GM12878 (cell line): ENCODE data around the gene SCMH1. TPM values are rescaled to one million over a fixed set of nuclear protein-coding genes. Genes with fewer than 3 reads are reported as not detected.

ENCODE experiments used
- ATAC-seq: fragments of 200-7000 bp; cut with Tn5 transposase; 3 replicates; pipeline ENCODE4 v1.9.1; 2020; ENCODE audit warnings: mild to moderate bottlenecking, moderate library complexity
- BruUV-seq: library from RNA; stranded (reverse); fragments of 400-500 nt; replicated peaks from 2 replicates; lab custom pipeline; 2021; lab: Mats Ljungman, UMichigan
- CTCF ChIA-PET: fragments of 300-600 bp; sonication (Branson Sonifier 250); formaldehyde crosslinking; extraction: SDS; loops from one replicate; lab custom pipeline; 2021; ENCODE audit warnings: inconsistent platforms; lab: Yijun Ruan, JAX
- POLR2A ChIA-PET: fragments of 350-600 bp; formaldehyde crosslinking; extraction: SDS; loops from one replicate; lab custom pipeline; 2021; ENCODE audit warnings: inconsistent platforms; lab: Charles Lee
- RAD21 ChIA-PET: fragments of 300-600 bp; sonication (Branson Sonifier 250); formaldehyde crosslinking; loops from one replicate; lab custom pipeline; 2023; ENCODE audit warnings: antibody characterized with exemption; ENCODE audit not compliant: unreplicated experiment; lab: Charles Lee
- SMC1A ChIA-PET: fragments of 300-600 bp; sonication (Branson Sonifier 250); formaldehyde crosslinking; loops from one replicate; lab custom pipeline; 2023; ENCODE audit not compliant: unreplicated experiment, uncharacterized antibody; lab: Charles Lee
- DNase-seq: peaks from one replicate; pipeline ENCODE4 v3.0.0-alpha.2; 2011; ENCODE audit warnings: low read depth, low spot score
- FAIRE-seq: peaks from 3 replicates; lab custom pipeline; 2011; peaks lifted over from hg19 to GRCh38; lab: Jason Lieb, UNC
- H2AFZ ChIP-seq: 2 replicates; pipeline ENCODE4 v1.6.0; 2011; ENCODE audit warnings: low read depth, low read length, control low read depth; ENCODE audit not compliant: control insufficient read depth
- H3K27ac ChIP-seq: 2 replicates; pipeline ENCODE4 v1.5.1; 2011; ENCODE audit warnings: control low read depth; ENCODE audit not compliant: control insufficient read depth, insufficient read depth
- H3K27me3 ChIP-seq, 2 experiments: replicated peaks in 1 of 2; 2 replicates each; pipeline versions ENCODE4 v1.6.0 to v1.6.1; 2011; ENCODE audit warnings: low read length in 1 of 2; ENCODE audit not compliant: control insufficient read depth in 2 of 2, insufficient read depth in 2 of 2
- H3K36me3 ChIP-seq, 2 experiments: 2 replicates each; pipeline ENCODE4 v1.5.1; 2011; ENCODE audit warnings: low read length in 1 of 2; ENCODE audit not compliant: control insufficient read depth in 2 of 2, insufficient read depth in 2 of 2
- H3K4me1 ChIP-seq: 2 replicates; pipeline ENCODE4 v1.6.1; 2011; ENCODE audit warnings: mild to moderate bottlenecking, low read length, moderate library complexity, mixed read lengths; ENCODE audit not compliant: control insufficient read depth, insufficient read depth
- H3K4me2 ChIP-seq: 2 replicates; pipeline ENCODE4 v1.6.0; 2011; ENCODE audit warnings: control low read depth; ENCODE audit not compliant: control insufficient read depth, insufficient read depth
- H3K4me3 ChIP-seq: fragments of 200-600 bp; sonication (generic); 2 replicates; pipeline ENCODE4 v1.5.1; 2016
- H3K79me2 ChIP-seq: 2 replicates; pipeline ENCODE4 v1.6.0; 2011; ENCODE audit warnings: low read length; ENCODE audit not compliant: control insufficient read depth, insufficient read depth
- H3K9ac ChIP-seq: 2 replicates; pipeline ENCODE4 v1.8.0; 2011; ENCODE audit warnings: low read length, control low read depth, mixed read lengths; ENCODE audit not compliant: control insufficient read depth, insufficient read depth
- H3K9me3 ChIP-seq: replicated peaks from 3 replicates; pipeline ENCODE4 v1.5.1; 2011; ENCODE audit warnings: mild to moderate bottlenecking, low read length; ENCODE audit not compliant: control insufficient read depth, insufficient read depth
- H4K20me1 ChIP-seq: 2 replicates; pipeline ENCODE4 v1.6.0; 2011; ENCODE audit not compliant: control insufficient read depth, insufficient read depth
- CBX5 ChIP-seq: sonication (generic); IDR thresholded peaks from 2 replicates; pipeline ENCODE4 v1.6.1; 2016; ENCODE audit warnings: low read depth, moderate library complexity, mild to moderate bottlenecking, inconsistent platforms
- CREB1 ChIP-seq: IDR thresholded peaks from 2 replicates; pipeline ENCODE4 v1.6.1; 2012; ENCODE audit warnings: low read depth, mild to moderate bottlenecking, inconsistent platforms
- ELK1 ChIP-seq: IDR thresholded peaks from 2 replicates; pipeline ENCODE4 v1.6.1; 2012; ENCODE audit warnings: low read depth, low read length, improper control_type of control experiment
- IRF4 ChIP-seq: IDR thresholded peaks from 2 replicates; pipeline ENCODE4 v1.6.1; 2011; ENCODE audit warnings: low read depth, low read length
- MTA2 ChIP-seq: fragments of 450-650 bp; IDR thresholded peaks from 2 replicates; pipeline ENCODE4 v1.6.1; 2016; ENCODE audit warnings: low read depth, mild to moderate bottlenecking, moderate library complexity
- RB1 ChIP-seq: fragments of 450-650 bp; formaldehyde crosslinking; IDR thresholded peaks from 2 replicates; pipeline ENCODE4 v1.6.1; 2017; ENCODE audit warnings: mild to moderate bottlenecking, borderline replicate concordance
- ZNF207 ChIP-seq: fragments of 450-650 bp; IDR thresholded peaks from 2 replicates; pipeline ENCODE4 v1.6.1; 2014; ENCODE audit warnings: antibody characterized with exemption, mild to moderate bottlenecking, borderline replicate concordance
- WGBS: methylation state at CpG from one replicate; pipeline ENCODE4 v1.1.6; 2016; ENCODE audit warnings: low lambda C conversion rate; ENCODE audit not compliant: insufficient replicate concordance, insufficient coverage; ENCODE audit errors: missing lambda C conversion rate; 5-methylcytosine and 5-hydroxymethylcytosine counted together
- in situ Hi-C: fragments of 300-500 bp; cut with MboI; formaldehyde crosslinking; loops from 9 replicates; pipeline ENCODE4 v1.14.3; 2018; ENCODE audit warnings: mixed read lengths
- intact Hi-C: fragments of 100-400 bp; cut with micrococcal nuclease; formaldehyde crosslinking; loops from one replicate; pipeline ENCODE4 v1.14.2; 2022; ENCODE audit not compliant: unreplicated experiment
- polyA plus RNA-seq, 11 experiments: library from polyadenylated mRNA; depleted of rRNA in 4 of 11; unstranded in 6 of 11; stranded (reverse) in 5 of 11; fragments of >200 nt; fragmentation: Nextera tagmentation in 4 of 11; fragmentation: Illumina TruSeq in 1 of 11; extraction: Ambion mirVana in 4 of 11; extraction: Trizol in 1 of 11; gene quantifications; 1 replicate in 1 of 11; 2 replicates in 10 of 11; pipeline versions ENCODE4 v1.2.1 to v1.2.3, GENCODE V29; 2011 to 2016; ENCODE audit warnings: inconsistent platforms in 2 of 11, missing spikeins in 2 of 11, low read depth in 1 of 11
- total RNA-seq, 4 experiments: library from RNA; depleted of rRNA in 3 of 4; stranded (reverse); fragments of >200 nt in 3 of 4; fragmentation: Illumina TruSeq in 1 of 4; extraction: Trizol in 1 of 4; gene quantifications; 2 replicates each; pipeline versions ENCODE4 v1.2.1 to v1.2.3, GENCODE V29; 2013 to 2021

Gene SCMH1
- total and polyA plus RNA-seq, 10 of the 15 experiments (the other 5 are each of a cell fraction or from before 2014, with no cell fraction given) = 7.5 to 44.1 (median 27.8) TPM

- no peaks in the 10 kb centered on the region for H3K4me1 ChIP-seq
- no peak overlapping the region for H3K4me2 ChIP-seq
- intact Hi-C loops = loop anchor here (5.0 kb wide), 1 partner anchor 148 kb away; no protein-coding TSS in a partner anchor
- FAIRE-seq (no peak), DNase-seq (no peak), ATAC-seq (no peak)
- CTCF ChIA-PET = interaction anchor here (1.1 to 6.7 kb wide), 14 partner anchors 11 to 167 kb away, joined by 3 to 80 read pairs (median 6); no protein-coding TSS in a partner anchor
- SMC1A ChIA-PET = interaction anchor here (1.4 to 2.9 kb wide), 4 partner anchors 10 to 149 kb away, joined by 3 to 11 read pairs (median 7); no protein-coding TSS in a partner anchor
- H3K9ac ChIP-seq = no peak overlapping the region
- in situ Hi-C loops = no loop called here
- H3K36me3 ChIP-seq = no peaks in the 10 kb centered on the region
- peaks cover 2 to 4% of the 10 kb centered on the region in 2 experiments; a peak in 1 of 4 replicates for H3K27me3 ChIP-seq
- POLR2A ChIA-PET = no interaction called here
- TF ChIP-seq RB1 = no peak
- TF ChIP-seq ELK1 = no peak
- no peak for TF ChIP-seq CREB1
- no peak for TF ChIP-seq MTA2
- TF ChIP-seq ZNF207 = no peak
- no peak for TF ChIP-seq CBX5
- TF ChIP-seq IRF4 = no peak
- H3K79me2 ChIP-seq = no peaks in the 10 kb centered on the region
- 44% methylated on average over 2 of the region's 2 CpGs for WGBS
- H3K9me3 ChIP-seq = no peaks in the 10 kb centered on the region
- H4K20me1 ChIP-seq = no peaks in the 10 kb centered on the region
- BruUV-seq = no TSS peak
- RAD21 ChIA-PET = interaction anchor here (1.4 to 2.6 kb wide), 3 partner anchors 39 to 134 kb away, joined by 8 to 15 read pairs (median 13); no protein-coding TSS in a partner anchor
- H3K4me3 ChIP-seq = no peak overlapping the region
- H3K27ac ChIP-seq = no peak overlapping the region
- no peak overlapping the region for H2AFZ ChIP-seq
Observed at GRCh38 chr1:41284121-41284520, 42.0 kb upstream of the SCMH1 start.
